GM12874 (cell line): ENCODE results near the gene CBX3.

Experiments used
- TF ChIP-seq, protein P1 (sequence below): IDR thresholded peaks from 2 replicates; pipeline ENCODE4 v1.5.1; 2011; ENCODE audit warnings: low read depth, mild to moderate bottlenecking, control low read depth, low read length, moderate library complexity; ENCODE audit not compliant: insufficient read depth

The CBX3 gene

DNA sequence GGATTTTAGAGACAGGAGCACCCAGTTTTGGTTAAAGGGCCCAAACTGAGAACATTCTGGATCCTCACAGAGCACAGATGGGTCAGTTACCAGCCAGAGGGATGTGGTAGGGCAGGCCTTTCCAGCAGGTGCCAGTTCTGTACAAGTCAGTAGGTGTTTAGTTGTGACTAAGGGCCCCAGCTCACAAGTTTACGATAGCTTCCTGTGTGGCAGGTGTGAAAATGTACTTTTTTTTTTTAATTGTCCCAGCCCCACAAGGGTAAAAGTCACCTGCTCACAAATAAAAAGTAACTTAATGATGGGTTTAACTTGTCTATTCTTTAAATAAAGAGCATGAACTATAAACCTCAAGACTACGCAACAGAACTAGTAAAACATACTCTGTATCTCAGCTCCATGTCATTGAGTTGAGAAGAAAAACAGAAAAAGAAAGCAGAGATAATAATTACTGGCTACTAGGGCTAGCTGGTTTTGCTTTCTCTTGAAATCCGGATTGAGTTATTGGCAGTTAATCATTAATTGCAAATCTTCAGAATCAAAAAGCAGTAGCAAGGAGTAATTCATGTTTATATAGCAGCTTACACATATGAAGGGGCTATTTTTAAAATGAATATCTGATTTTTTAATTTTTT lies 34.1 kb upstream of the CBX3 start:
- TF ChIP-seq, protein P1, sequence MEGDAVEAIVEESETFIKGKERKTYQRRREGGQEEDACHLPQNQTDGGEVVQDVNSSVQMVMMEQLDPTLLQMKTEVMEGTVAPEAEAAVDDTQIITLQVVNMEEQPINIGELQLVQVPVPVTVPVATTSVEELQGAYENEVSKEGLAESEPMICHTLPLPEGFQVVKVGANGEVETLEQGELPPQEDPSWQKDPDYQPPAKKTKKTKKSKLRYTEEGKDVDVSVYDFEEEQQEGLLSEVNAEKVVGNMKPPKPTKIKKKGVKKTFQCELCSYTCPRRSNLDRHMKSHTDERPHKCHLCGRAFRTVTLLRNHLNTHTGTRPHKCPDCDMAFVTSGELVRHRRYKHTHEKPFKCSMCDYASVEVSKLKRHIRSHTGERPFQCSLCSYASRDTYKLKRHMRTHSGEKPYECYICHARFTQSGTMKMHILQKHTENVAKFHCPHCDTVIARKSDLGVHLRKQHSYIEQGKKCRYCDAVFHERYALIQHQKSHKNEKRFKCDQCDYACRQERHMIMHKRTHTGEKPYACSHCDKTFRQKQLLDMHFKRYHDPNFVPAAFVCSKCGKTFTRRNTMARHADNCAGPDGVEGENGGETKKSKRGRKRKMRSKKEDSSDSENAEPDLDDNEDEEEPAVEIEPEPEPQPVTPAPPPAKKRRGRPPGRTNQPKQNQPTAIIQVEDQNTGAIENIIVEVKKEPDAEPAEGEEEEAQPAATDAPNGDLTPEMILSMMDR: no peak

DNA sequence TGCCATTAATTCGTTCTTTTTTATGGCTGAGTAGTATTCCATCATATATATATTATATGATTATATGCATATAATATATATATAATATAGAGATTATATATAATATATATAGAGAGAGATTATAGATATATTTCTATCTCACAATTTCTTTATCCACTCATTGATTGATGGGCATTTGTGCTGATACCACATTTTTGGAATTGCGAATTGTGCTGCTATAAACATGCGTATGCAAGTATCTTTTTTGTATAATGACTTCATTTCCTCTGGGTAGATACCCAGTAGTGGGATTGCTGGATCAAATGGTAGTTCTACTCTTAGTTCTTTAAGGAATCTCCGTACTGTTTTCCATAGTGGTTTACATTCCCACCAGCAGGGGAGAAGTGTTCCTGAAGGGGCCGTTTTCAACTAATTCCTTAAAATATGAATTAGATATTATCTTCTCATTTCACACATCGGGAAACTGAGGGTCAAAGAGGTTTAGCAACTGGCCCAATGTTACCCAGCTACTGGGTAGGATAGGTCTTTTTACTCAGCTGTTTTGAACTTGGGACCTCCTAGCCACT lies 33.0 kb upstream of the CBX3 start:
- TF ChIP-seq, protein P1: no peak

DNA sequence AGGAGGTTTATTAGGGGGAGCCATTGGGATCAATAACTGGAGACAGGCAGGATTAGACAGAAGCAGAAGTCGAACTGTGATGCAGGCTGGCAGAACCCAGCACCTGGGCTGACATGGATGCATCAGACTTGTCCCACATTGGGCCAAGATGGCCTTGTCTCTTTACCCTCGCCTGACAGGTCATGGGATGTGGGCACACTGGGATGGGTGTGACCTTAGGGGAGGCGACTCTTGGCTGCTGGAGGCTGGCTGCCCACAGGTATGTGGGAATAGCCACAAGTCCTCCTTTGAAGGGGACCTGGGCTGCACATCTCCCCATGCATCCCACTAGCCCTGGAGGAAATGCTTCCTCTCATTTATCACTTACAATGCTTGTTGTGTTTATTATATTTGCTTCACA lies 32.3 kb upstream of the CBX3 start:
- TF ChIP-seq, protein P1: no peak

DNA sequence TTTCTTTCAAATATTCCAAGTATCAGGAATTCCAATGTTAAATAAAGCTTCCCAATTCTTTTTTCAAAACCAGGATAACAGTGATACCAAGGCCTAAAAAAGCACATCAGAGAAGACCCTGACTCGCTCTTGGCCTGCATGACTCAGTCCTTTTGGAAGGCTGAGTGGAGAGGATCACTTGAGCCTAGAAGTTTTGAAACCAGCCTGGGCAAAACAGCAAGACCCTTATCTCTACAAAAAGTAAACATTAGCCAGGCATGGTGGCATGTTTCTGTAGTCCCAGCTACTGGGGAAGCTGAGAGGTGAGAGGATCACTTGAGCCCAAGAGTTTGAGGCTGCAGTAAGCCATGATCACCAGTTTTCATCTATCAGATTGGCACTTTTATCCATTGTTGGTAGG lies 30.9 kb upstream of the CBX3 start:
- TF ChIP-seq, protein P1: no peak

DNA sequence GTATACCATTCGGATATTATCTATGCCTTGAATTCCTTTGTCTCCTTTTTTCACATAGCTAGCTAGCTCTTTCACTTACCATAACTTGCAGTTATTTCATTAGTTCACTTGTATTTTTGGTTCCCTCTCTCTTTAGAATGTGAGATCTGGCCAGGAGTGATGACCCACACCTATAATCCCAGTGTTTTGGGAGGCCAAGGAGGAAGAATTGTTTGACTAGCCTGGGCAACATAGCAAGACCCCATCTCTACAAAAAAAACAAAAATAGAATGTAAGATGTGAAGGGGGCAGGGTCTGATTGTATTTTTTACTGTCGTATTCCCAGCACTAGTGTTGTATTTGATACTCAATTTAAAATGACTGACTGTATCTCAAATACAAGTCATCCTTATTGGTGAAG lies 29.9 kb upstream of the CBX3 start:
- TF ChIP-seq, protein P1: no peak

DNA sequence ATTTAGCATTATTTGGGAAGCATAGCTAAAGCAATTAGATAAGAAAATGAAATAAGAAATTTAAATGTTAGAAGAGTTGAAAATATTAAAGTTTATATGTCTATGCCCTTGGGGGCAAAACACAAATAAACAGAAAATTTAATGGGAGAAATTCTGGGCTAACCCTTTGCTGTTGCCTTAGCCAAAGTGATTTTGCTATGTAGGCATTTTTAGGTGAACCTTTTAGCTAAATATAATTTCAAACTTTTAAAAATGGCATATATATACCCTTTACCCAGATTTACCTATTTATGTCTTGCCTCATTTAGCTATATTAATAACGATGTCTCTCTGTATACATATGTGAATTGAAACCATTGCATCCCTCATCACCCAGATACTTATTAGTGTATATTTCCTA lies 29.5 kb upstream of the CBX3 start:
- TF ChIP-seq, protein P1: no peak

DNA sequence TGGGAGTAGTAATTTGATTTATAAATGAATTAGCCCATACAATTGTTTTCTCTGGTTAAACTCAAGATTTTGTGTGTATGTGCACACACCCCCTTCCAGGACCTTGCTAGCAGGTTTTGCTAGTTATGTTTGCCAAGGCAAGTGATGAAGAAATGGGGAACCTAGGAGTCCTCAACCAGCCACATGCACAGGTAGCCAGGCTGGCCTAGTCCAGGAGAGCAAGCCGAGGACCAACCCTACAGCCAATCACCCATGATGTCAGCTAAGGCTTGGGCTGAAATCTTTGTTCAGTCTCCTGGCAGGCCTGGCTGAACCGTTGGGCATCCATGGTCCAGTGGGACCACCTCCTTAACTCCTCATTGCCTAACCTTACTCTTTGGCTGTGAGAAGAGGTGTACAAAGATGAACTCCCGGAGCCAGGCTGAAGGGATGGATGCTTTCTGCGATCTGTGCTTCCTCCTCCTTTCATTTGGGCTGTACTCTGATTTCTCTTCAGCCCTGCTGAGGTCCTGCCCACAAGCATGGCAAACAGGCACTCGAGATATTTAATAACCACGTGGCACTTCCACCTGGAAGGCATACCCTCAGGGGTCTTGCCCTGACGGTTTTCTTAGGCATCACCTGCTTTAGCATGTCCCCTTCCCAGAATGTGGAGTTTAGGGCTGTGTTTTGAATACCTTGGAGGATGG lies 23.1 kb upstream of the CBX3 start:
- TF ChIP-seq, protein P1: no peak
